HEK293 (cell line): ENCODE data around the gene SAFB.

Experiments
- CTCF ChIA-PET: fragments of 350-600 bp; formaldehyde crosslinking; extraction: SDS; loops from one replicate; lab custom pipeline; 2021; ENCODE audit warnings: antibody characterized with exemption; lab: Yijun Ruan, JAX
- POLR2A ChIA-PET: fragments of 300-600 bp; formaldehyde crosslinking; extraction: SDS; loops from one replicate; lab custom pipeline; 2020; ENCODE audit warnings: antibody characterized with exemption, inconsistent platforms; lab: Yijun Ruan, JAX
- H3K27ac ChIP-seq: fragments of 200-500 bp; sonication (Bioruptor generic); 2 replicates; pipeline ENCODE4 v1.5.1; 2014; ENCODE audit warnings: low read depth, low read length, control low read depth, inconsistent platforms; ENCODE audit errors: extremely low read depth
- H3K36me3 ChIP-seq, 2 experiments: fragments of 200-500 bp in 1 of 2; sonication (Bioruptor generic) in 1 of 2; 1 replicate in 1 of 2; 2 replicates in 1 of 2; pipeline ENCODE4 v1.5.1; 2014 to 2017; ENCODE audit warnings: inconsistent platforms in 2 of 2, low read length in 2 of 2; ENCODE audit not compliant: control insufficient read depth in 2 of 2, insufficient read depth in 1 of 2
- H3K4me1 ChIP-seq: fragments of 200-500 bp; sonication (Bioruptor generic); 2 replicates; pipeline ENCODE4 v1.5.1; 2014; ENCODE audit warnings: mild to moderate bottlenecking, low read length, inconsistent platforms; ENCODE audit not compliant: control insufficient read depth, insufficient read depth
- H3K4me3 ChIP-seq: 2 replicates; pipeline ENCODE4 v1.5.1; 2011; ENCODE audit warnings: low read depth, mild to moderate bottlenecking, control low read depth, low read length, moderate library complexity
- H3K9me3 ChIP-seq: fragments of 200-500 bp; sonication (Bioruptor generic); 2 replicates; pipeline ENCODE4 v1.5.1; 2014; ENCODE audit warnings: low read depth, low read length, inconsistent platforms; ENCODE audit not compliant: control insufficient read depth, insufficient read depth
- GLIS2 ChIP-seq: fragments of 450-650 bp; formaldehyde crosslinking; IDR thresholded peaks from 2 replicates; pipeline ENCODE4 v1.5.1; 2016; ENCODE audit warnings: missing biosample characterization, missing genetic modification characterization
- IKZF3 ChIP-seq: fragments of 450-650 bp; IDR thresholded peaks from 2 replicates; pipeline ENCODE4 v1.5.0; 2018; ENCODE audit warnings: missing biosample characterization, mild to moderate bottlenecking, missing genetic modification characterization, moderate library complexity
- KLF8 ChIP-seq: fragments of 450-650 bp; formaldehyde crosslinking; IDR thresholded peaks from 2 replicates; pipeline ENCODE4 v1.5.1; 2016; ENCODE audit warnings: missing biosample characterization, missing genetic modification characterization
- SP2 ChIP-seq: fragments of 450-650 bp; formaldehyde crosslinking; IDR thresholded peaks from 2 replicates; pipeline ENCODE4 v1.5.1; 2016; ENCODE audit warnings: missing biosample characterization, missing genetic modification characterization
- ZNF133 ChIP-seq: fragments of 450-650 bp; formaldehyde crosslinking; IDR thresholded peaks from 2 replicates; pipeline ENCODE4 v1.5.1; 2016; ENCODE audit warnings: missing biosample characterization, missing genetic modification characterization
- ZNF146 ChIP-seq: fragments of 450-650 bp; formaldehyde crosslinking; IDR thresholded peaks from 2 replicates; pipeline ENCODE4 v1.5.1; 2016; ENCODE audit warnings: missing biosample characterization, missing genetic modification characterization
- ZNF16 ChIP-seq: fragments of 450-650 bp; formaldehyde crosslinking; IDR thresholded peaks from 2 replicates; pipeline ENCODE4 v1.5.1; 2016; ENCODE audit warnings: low read depth, missing biosample characterization, missing genetic modification characterization
- ZNF223 ChIP-seq: fragments of 450-650 bp; formaldehyde crosslinking; IDR thresholded peaks from 2 replicates; pipeline ENCODE4 v1.5.1; 2016; ENCODE audit warnings: missing biosample characterization, missing genetic modification characterization
- ZNF280D ChIP-seq: fragments of 450-650 bp; formaldehyde crosslinking; IDR thresholded peaks from 2 replicates; pipeline ENCODE4 v1.5.1; 2016; ENCODE audit warnings: missing biosample characterization, missing genetic modification characterization
- ZNF596 ChIP-seq: fragments of 450-650 bp; IDR thresholded peaks from 2 replicates; pipeline ENCODE4 v1.5.0; 2018; ENCODE audit warnings: missing biosample characterization, mild to moderate bottlenecking, missing genetic modification characterization, moderate library complexity
- ZNF692 ChIP-seq: fragments of 450-650 bp; formaldehyde crosslinking; IDR thresholded peaks from 2 replicates; pipeline ENCODE4 v1.5.1; 2016; ENCODE audit warnings: missing biosample characterization, missing genetic modification characterization
- ZNF704 ChIP-seq: fragments of 450-650 bp; formaldehyde crosslinking; IDR thresholded peaks from 2 replicates; pipeline ENCODE4 v1.5.1; 2016; ENCODE audit warnings: missing biosample characterization, missing genetic modification characterization
- TF ChIP-seq, protein P1 (sequence below): fragments of 450-650 bp; formaldehyde crosslinking; IDR thresholded peaks from 2 replicates; pipeline ENCODE4 v1.5.1; 2016; ENCODE audit warnings: missing biosample characterization, missing genetic modification characterization, borderline replicate concordance
- TF ChIP-seq, protein P2 (sequence below): fragments of 450-650 bp; formaldehyde crosslinking; IDR thresholded peaks from 2 replicates; pipeline ENCODE4 v1.5.1; 2016; ENCODE audit warnings: missing biosample characterization, missing genetic modification characterization, low read depth
- TF ChIP-seq, protein P3 (sequence below): fragments of 450-650 bp; formaldehyde crosslinking; IDR thresholded peaks from 2 replicates; pipeline ENCODE4 v1.5.1; 2016; ENCODE audit warnings: missing biosample characterization, missing genetic modification characterization

The SAFB gene

DNA sequence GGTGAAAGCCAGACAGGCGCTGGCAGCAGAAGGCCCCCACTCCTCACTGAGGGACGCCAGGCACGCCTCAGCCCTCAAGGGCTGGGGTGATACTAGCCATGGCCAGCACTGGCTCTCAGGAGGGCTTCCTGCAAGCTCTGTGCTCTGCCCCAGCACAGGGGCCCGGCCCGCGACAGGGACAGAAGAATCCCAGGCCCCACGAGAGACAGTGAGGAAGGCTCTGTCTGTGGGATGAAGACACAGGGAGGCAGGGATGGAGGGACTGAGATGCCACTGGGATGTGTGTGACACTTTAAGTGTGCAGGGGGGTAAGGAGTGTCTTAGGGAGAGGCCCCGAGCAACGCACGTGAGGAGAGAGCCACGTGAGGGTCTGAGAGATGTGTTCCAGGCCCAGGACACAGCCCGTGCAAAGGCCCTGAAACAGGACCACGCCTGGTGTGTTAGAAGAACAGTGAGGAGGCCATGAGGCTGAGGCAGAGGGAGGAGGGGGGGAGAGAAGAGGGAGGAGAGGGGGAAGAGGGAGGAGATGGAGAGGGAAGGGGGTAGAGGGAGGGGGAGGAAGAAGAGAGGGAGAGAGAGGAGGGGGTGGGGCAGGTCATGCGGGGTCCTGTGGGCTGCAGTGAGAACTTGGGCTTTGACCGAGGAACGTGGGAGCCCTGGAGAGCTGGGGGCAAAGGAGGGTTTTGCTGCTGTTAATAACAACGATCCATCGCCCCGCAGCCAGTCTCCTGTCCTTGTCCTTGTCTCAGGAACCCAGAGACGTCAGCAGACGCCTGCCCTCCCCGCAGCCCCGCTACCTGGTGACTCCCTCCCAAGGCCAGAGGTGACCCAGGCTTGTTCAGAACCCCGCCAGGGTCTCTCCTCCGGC is 74.4 kb downstream of the SAFB start (continued):
- TF ChIP-seq, protein P1, sequence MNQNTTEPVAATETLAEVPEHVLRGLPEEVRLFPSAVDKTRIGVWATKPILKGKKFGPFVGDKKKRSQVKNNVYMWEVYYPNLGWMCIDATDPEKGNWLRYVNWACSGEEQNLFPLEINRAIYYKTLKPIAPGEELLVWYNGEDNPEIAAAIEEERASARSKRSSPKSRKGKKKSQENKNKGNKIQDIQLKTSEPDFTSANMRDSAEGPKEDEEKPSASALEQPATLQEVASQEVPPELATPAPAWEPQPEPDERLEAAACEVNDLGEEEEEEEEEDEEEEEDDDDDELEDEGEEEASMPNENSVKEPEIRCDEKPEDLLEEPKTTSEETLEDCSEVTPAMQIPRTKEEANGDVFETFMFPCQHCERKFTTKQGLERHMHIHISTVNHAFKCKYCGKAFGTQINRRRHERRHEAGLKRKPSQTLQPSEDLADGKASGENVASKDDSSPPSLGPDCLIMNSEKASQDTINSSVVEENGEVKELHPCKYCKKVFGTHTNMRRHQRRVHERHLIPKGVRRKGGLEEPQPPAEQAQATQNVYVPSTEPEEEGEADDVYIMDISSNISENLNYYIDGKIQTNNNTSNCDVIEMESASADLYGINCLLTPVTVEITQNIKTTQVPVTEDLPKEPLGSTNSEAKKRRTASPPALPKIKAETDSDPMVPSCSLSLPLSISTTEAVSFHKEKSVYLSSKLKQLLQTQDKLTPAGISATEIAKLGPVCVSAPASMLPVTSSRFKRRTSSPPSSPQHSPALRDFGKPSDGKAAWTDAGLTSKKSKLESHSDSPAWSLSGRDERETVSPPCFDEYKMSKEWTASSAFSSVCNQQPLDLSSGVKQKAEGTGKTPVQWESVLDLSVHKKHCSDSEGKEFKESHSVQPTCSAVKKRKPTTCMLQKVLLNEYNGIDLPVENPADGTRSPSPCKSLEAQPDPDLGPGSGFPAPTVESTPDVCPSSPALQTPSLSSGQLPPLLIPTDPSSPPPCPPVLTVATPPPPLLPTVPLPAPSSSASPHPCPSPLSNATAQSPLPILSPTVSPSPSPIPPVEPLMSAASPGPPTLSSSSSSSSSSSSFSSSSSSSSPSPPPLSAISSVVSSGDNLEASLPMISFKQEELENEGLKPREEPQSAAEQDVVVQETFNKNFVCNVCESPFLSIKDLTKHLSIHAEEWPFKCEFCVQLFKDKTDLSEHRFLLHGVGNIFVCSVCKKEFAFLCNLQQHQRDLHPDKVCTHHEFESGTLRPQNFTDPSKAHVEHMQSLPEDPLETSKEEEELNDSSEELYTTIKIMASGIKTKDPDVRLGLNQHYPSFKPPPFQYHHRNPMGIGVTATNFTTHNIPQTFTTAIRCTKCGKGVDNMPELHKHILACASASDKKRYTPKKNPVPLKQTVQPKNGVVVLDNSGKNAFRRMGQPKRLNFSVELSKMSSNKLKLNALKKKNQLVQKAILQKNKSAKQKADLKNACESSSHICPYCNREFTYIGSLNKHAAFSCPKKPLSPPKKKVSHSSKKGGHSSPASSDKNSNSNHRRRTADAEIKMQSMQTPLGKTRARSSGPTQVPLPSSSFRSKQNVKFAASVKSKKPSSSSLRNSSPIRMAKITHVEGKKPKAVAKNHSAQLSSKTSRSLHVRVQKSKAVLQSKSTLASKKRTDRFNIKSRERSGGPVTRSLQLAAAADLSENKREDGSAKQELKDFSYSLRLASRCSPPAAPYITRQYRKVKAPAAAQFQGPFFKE (tag by site-specific recombination): no peak
- peak; percentile 74 for TF ChIP-seq IKZF3 (tag by site-specific recombination)
- TF ChIP-seq ZNF596: no peak

DNA sequence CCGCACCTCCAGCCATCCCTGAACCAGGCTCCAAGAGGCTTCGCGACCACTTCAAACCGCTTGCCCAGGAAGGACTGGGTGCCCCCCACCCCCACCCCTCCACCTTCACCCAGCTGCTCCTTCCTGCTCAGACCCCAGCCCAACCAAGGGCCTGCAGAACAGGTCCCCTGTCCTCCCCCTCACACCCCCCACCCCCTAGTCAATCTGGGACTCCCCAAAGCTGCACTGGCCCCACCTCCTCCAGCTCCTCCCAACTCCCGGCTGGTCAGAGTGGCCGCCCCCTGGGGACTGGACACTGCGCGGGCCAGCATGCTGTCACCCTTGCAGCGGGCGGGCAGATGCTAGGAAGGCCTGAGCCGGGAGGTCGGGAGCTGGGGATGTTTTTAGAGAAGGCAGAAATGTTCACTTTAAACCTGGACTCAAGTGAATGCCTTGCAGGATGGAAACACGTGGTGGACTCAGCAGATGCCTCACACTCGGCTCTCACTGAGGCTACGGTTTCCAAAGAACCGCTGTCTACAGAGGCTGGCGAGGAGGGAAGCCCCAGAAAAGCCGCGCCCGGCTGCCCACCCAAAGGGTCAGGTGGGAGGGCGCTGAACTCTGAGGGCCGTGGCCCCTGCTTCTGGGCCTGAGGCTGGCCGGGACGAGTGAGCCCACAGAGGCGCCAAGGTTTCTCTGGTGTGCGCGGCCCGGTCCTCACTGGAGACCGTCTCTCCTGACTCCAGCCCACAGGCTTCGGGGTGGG is 75.2 kb downstream of the SAFB start:
- Histone ChIP-seq H3K9me3 (no peaks in the 10 kb centered on the region), H3K4me1 (no peaks in the 10 kb centered on the region; the same call in 1 of the 2 replicates), H3K36me3 (peaks cover 15 to 66% of the 10 kb centered on the region in 2 experiments; a peak in 2 of 3 replicates), H3K4me3 (no peak overlapping the region), H3K27ac (peak overlapping the region; percentile 49; the same call in 1 of the 2 replicates)
- ChIA-PET POLR2A (interaction anchor here (0.7 to 2.1 kb wide), 6 partner anchors 8 to 106 kb away, joined by 3 to 9 read pairs (median 5); partner anchors contain the start of genes NRTN and RPL36), CTCF (interaction anchor here (0.6 to 2.4 kb wide), 3 partner anchors 8 to 322 kb away, joined by 3 to 8 read pairs (median 5); no protein-coding TSS in a partner anchor)
- TF ChIP-seq ZNF280D (tag by site-specific recombination) (no peak), KLF8 (tag by site-specific recombination) (no peak; the same call in 1 of the 2 replicates), ZNF223 (tag by site-specific recombination) (no peak), ZNF133 (tag by site-specific recombination) (no peak), ZNF692 (tag by site-specific recombination) (no peak), ZNF16 (tag by site-specific recombination) (no peak), ZNF146 (no peak), GLIS2 (no peak), SP2 (tag by site-specific recombination) (peak; percentile 8; the same call in 1 of the 2 replicates), ZNF704 (tag by site-specific recombination) (no peak)
- TF ChIP-seq, protein P2, sequence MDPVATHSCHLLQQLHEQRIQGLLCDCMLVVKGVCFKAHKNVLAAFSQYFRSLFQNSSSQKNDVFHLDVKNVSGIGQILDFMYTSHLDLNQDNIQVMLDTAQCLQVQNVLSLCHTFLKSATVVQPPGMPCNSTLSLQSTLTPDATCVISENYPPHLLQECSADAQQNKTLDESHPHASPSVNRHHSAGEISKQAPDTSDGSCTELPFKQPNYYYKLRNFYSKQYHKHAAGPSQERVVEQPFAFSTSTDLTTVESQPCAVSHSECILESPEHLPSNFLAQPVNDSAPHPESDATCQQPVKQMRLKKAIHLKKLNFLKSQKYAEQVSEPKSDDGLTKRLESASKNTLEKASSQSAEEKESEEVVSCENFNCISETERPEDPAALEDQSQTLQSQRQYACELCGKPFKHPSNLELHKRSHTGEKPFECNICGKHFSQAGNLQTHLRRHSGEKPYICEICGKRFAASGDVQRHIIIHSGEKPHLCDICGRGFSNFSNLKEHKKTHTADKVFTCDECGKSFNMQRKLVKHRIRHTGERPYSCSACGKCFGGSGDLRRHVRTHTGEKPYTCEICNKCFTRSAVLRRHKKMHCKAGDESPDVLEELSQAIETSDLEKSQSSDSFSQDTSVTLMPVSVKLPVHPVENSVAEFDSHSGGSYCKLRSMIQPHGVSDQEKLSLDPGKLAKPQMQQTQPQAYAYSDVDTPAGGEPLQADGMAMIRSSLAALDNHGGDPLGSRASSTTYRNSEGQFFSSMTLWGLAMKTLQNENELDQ (tag by site-specific recombination): no peak
- TF ChIP-seq, protein P3, sequence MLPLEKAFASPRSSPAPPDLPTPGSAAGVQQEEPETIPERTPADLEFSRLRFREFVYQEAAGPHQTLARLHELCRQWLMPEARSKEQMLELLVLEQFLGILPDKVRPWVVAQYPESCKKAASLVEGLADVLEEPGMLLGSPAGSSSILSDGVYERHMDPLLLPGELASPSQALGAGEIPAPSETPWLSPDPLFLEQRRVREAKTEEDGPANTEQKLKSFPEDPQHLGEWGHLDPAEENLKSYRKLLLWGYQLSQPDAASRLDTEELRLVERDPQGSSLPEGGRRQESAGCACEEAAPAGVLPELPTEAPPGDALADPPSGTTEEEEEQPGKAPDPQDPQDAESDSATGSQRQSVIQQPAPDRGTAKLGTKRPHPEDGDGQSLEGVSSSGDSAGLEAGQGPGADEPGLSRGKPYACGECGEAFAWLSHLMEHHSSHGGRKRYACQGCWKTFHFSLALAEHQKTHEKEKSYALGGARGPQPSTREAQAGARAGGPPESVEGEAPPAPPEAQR (tag by site-specific recombination): no peak
